OCI-M2 (cell line): ENCODE results near the gene TRNAU1AP.
"Not testable (repeated sequence)": the region's sequence is repeated elsewhere in the genome, so short reads cannot be mapped to it uniquely, and the experiment has no call there.

Experiments used
- DNase-seq: peaks from one replicate; lab custom pipeline; 2025; ENCODE audit not compliant: unreplicated experiment; lab: John Stamatoyannopoulos, UW

TRNAU1AP gene

DNA sequence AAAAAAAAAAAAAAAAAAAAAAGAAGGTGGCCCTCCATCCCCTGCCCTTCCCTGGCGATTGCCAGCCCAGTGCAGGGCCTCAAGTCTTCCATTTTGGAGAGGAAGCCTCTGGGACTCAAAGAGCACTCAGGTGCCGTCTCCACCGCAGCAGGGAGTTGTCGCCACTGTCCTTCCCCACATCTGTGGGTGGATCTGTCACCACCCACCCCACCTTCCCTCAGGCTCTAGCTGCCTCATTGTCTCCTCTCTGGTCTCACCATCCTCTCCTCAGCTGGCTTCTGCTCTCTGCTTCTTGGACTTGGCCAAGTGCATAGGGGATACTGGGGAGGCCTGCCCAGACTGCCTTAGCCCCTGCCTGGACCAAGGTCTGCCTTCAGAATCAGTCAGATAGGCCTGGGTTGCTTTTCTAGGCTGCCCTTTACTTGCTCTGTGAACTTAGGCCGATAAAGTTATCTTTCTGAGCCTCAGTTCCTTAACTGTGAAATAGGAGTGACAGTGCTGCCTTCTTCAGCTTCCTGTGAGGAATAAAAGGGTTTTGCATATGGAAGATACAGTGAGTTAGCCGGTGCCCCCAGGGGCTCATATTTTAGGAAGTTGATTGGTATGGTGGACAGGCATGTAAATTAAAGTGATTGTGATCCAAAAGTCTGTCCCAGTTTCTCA lies 31.3 kb upstream of the TRNAU1AP start:
- no peak for DNase-seq

DNA sequence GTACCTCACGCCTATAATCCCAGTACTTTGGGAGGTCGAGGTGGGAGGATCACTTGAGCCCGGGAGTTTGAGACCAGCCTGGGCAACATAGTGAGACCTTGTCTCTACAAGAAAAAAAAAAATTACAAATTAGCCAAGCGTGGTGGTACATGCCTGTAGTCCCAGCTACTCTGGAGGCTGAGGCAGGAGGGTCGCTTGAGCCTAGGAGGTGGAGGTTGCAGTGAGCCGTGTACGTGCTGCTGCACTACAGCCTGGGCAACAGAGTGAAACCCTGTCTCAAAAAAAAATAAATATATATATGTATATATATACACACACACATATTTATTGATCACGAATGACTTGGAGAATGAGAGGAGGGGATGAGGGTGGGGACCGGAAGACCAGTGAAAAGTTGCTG lies 30.3 kb upstream of the TRNAU1AP start:
- not testable (repeated sequence) for DNase-seq

- DNase-seq = not testable (repeated sequence)
Measured at GRCh38 chr1:28525002-28525642, 27.8 kb upstream of the TRNAU1AP start.

GRCh38 chr1:28526886-28527285 lies 26.0 kb upstream of the TRNAU1AP start:
- DNase-seq = no peak

- DNase-seq = no peak
Measured at GRCh38 chr1:28530456-28530855, 22.4 kb upstream of the TRNAU1AP start.

- DNase-seq = no peak
Measured at GRCh38 chr1:28534671-28535070, 18.2 kb upstream of the TRNAU1AP start.

GRCh38 chr1:28535180-28535579 lies 17.7 kb upstream of the TRNAU1AP start:
- no peak for DNase-seq

DNA sequence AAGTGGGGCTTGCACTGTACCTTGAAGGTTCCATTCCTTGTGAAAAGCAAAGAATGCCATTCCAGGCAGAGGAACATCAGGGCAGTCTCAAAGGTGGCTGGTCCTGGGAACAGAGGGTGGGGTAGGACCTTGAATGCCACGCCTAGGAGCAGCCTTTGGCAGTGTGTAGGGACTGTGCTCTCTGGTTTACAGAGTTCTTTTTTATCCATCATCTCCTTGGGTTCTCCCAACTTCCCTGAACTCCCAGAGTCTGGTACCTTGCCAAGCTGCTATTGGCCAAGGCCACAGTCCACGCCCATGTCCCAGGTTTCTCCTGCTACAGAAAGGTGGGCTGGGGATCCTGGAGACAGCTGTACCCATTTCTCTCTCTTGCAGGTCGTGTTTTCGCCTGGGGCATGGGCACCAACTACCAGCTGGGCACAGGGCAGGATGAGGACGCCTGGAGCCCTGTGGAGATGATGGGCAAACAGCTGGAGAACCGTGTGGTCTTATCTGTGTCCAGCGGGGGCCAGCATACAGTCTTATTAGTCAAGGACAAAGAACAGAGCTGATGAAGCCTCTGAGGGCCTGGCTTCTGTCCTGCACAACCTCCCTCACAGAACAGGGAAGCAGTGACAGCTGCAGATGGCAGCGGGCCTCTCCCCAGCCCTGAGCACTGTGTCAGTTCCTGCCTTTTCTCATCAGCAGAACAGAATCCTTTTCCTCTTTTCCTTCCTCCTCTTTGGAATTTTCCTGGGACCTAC lies 15.3 kb upstream of the TRNAU1AP start:
- no peak for DNase-seq

- DNase-seq = no peak
Measured at GRCh38 chr1:28538286-28538685, 14.6 kb upstream of the TRNAU1AP start.

- DNase-seq = no peak
Measured at GRCh38 chr1:28540651-28541050, 12.2 kb upstream of the TRNAU1AP start.

DNA sequence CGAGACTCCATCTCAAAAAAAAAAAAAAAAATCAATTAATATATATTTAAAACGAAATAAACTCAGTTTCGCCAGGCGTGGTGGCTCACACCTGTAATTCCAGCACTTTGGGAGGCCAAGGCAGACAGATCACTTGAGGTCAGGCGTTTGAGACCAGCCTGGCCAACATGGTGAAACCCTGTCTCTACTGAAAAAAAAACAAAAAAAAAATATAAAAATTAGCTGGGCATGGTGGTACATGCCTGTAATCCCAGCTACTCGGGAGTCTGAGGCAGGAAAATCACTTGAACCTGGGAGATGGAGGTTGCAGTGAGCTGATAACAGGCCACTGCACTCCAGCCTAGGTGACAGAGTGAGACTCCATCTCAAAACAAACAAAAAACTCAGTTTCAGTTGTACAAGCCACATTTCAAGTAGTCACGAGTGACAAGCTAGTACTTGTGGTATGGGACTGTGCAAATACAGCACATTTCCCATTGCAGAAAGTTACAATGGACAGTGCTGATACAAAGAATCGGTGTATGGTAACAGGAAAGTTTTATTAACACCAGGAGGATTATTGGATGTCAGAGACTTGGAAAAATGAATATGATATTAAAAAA lies 11.4 kb upstream of the TRNAU1AP start:
- not testable (repeated sequence) for DNase-seq

DNA sequence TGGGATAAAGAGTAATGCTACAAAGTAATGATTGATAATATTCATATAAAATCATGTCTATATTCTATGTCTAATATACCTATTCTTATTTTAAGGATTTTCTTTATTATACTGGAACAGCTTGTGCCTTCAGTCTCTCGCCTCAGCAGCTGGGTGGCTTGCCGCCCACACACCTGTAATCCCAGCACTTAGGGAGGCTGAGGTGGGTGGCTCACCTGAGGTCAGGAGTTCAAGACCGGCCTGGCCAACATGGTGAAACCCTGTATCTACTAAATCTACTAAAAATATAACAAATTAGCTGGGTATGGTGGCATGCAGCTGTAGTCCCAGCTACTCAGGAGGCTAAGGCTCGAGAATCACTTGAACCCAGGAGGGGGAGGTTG lies 7.6 kb upstream of the TRNAU1AP start:
- no peak for DNase-seq

DNA sequence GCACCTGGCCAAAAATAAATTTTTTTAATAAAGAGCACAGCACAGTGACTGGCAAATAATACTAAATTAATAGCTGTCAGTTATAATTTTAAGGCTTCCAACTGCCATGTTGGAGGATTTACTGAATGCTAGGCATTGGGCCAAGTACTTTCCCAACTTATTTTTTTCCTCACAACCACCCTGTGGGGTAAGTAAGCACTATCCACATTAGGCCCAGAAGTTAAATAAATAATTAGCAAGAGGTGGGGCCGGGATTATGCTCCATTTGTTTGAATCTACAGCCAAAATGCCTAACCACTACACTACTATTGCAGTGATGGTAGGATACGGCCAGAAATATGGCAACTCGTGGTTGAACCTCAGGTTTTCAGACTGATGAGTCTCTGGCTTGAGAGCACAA lies 4.6 kb upstream of the TRNAU1AP start:
- DNase-seq = no peak

- DNase-seq = no peak
Measured at GRCh38 chr1:28551381-28551780, 1.5 kb upstream of the TRNAU1AP start.

GRCh38 chr1:28560886-28561285 lies 8.0 kb downstream of the TRNAU1AP start:
- DNase-seq = no peak

- DNase-seq = no peak
Measured at GRCh38 chr1:28564310-28564709, 11.4 kb downstream of the TRNAU1AP start.

DNA sequence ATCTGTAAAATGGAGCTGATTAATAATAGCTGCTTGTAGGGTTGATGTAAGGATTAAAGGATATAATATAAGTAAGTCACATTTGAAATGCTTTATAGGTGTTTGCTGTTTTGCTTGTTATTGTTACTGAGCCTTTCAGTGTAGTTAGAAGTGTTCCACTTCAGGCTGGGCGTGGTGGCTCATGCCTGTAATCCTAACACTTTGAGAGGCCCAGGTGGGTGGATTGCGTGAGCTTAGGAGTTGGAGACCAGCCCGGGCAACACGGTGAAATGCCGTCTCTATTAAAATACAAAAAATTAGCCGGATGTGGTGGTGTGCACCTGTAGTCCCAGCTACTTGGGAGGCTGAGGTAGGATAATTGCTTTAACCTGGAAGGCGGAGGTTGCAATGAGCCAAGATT lies 12.2 kb downstream of the TRNAU1AP start:
- DNase-seq = no peak

DNA sequence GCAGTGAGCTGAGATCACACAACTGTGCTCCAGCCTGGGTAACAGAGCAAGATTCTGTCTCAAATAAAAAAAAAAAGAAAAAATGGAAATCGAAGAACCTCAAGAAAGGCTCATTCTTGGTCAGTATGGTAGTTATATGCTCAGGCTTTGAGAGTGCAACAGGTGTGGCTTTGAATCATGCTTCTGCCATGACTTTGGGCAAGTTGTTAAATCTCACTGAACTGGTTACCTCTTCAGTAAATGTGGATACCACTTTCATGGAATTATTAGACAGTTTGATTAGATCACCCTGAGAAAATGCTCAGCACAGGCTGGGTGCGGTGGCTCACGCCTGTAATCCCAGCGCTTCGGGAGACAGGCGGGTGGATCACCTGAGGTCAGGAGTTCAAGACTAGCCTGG lies 12.8 kb downstream of the TRNAU1AP start:
- no peak for DNase-seq

- DNase-seq = no peak
Measured at GRCh38 chr1:28566931-28567330, 14.0 kb downstream of the TRNAU1AP start.

- DNase-seq = no peak
Measured at GRCh38 chr1:28571911-28572310, 19.0 kb downstream of the TRNAU1AP start.

DNA sequence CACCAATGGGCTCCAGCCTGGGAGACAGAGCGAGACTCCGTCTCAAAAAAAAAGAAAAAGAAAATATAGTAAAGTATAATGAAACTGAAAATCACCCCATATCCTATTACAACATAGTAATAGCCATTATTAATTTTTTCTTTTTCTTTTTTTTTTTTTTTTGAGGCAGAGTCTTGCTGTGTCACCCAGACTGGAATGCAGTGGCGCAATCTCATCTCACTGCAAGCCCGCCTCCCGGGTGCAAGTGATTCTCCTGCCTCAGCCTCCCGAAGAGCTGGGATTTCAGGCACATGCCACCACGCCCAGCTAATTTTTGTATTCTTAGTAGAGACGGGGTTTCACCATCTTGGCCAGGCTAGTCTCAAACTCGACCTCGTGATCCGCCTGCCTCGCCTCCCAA lies 20.0 kb downstream of the TRNAU1AP start:
- not testable (repeated sequence) for DNase-seq

GRCh38 chr1:28573564-28573963 lies 20.7 kb downstream of the TRNAU1AP start:
- no peak for DNase-seq
